Measurements from ENCODE around the gene DNAH1. TPM values are rescaled to one million over a fixed set of nuclear protein-coding genes. Genes with fewer than 3 reads are reported as not detected.

DNAH1 gene
- total and polyA plus RNA-seq, 2 of the 13 experiments (the other 11 are each of a cell fraction or from before 2014, with no cell fraction given) = 0.64 to 3.5 TPM

DNA sequence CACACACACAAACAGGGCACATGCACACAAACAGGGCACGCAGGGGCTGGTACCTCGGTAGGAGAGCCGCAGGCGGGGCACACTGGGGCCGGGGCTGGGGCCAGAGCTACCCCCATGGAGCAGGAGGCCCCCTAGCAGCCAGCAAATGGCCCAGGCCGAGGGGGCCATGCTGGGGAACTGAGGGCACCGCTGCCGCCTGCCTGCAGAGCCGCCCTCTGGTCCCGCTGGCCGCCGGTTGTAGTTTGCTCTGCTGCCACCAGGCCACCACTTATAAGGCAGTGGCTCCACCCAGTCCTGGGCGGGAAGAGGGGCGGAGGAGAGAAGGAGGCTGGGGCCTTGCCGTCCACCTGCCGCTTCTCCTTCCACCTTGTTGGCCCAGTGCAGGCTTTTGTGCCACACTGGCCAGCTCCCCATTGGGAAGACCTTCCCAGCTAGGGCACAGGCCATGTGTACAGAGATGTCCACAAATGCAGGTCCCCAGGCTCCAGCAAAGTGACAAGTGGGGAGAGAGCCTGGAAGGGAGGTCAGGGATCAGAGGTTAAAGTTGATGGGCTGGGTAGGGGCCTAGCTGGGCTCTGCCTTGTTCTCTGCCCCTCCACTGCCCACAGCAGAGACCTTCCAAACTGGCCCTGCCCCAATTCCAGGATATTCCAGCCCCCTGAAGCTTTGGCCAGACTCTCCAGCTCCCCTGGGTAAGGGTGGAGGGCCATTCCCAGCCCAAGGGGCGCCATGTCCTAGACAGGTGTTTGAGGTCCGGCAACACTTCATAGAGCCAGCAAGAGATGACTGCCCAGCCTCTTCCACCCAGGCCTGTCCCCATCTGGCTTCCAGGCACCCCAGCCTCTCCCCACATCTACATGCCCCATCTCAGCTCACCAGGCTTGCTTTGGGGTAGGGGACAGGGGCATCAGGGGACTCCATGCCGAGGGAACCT, 129.0 kb downstream of the DNAH1 start, which contains the start of gene SEMA3G (continued):
- TF ChIP-seq, protein P1, sequence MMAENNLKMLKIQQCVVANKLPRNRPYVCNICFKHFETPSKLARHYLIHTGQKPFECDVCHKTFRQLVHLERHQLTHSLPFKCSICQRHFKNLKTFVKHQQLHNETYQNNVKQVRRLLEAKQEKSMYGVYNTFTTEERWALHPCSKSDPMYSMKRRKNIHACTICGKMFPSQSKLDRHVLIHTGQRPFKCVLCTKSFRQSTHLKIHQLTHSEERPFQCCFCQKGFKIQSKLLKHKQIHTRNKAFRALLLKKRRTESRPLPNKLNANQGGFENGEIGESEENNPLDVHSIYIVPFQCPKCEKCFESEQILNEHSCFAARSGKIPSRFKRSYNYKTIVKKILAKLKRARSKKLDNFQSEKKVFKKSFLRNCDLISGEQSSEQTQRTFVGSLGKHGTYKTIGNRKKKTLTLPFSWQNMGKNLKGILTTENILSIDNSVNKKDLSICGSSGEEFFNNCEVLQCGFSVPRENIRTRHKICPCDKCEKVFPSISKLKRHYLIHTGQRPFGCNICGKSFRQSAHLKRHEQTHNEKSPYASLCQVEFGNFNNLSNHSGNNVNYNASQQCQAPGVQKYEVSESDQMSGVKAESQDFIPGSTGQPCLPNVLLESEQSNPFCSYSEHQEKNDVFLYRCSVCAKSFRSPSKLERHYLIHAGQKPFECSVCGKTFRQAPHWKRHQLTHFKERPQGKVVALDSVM (CRISPR knock-in tag; IDR thresholded peaks at IDR 0.05) = 0 out of 2 replicates have a peak, but pooled peaks have one; percentile 32
- TF ChIP-seq, protein P2, sequence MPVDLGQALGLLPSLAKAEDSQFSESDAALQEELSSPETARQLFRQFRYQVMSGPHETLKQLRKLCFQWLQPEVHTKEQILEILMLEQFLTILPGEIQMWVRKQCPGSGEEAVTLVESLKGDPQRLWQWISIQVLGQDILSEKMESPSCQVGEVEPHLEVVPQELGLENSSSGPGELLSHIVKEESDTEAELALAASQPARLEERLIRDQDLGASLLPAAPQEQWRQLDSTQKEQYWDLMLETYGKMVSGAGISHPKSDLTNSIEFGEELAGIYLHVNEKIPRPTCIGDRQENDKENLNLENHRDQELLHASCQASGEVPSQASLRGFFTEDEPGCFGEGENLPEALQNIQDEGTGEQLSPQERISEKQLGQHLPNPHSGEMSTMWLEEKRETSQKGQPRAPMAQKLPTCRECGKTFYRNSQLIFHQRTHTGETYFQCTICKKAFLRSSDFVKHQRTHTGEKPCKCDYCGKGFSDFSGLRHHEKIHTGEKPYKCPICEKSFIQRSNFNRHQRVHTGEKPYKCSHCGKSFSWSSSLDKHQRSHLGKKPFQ (CRISPR knock-in tag; IDR thresholded peaks at IDR 0.05; ENCODE audit: insufficient replicate concordance) = peak; percentile 38
- TF ChIP-seq ZFP36L2 (CRISPR knock-in tag; IDR thresholded peaks at IDR 0.05) = no peak
- no peak for TF ChIP-seq ZNF883 (CRISPR knock-in tag; IDR thresholded peaks at IDR 0.05; ENCODE audit: not compliant biosample characterization)
- TF ChIP-seq, protein P3, sequence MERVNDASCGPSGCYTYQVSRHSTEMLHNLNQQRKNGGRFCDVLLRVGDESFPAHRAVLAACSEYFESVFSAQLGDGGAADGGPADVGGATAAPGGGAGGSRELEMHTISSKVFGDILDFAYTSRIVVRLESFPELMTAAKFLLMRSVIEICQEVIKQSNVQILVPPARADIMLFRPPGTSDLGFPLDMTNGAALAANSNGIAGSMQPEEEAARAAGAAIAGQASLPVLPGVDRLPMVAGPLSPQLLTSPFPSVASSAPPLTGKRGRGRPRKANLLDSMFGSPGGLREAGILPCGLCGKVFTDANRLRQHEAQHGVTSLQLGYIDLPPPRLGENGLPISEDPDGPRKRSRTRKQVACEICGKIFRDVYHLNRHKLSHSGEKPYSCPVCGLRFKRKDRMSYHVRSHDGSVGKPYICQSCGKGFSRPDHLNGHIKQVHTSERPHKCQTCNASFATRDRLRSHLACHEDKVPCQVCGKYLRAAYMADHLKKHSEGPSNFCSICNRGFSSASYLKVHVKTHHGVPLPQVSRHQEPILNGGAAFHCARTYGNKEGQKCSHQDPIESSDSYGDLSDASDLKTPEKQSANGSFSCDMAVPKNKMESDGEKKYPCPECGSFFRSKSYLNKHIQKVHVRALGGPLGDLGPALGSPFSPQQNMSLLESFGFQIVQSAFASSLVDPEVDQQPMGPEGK (CRISPR knock-in tag; IDR thresholded peaks at IDR 0.05) = 0 out of 2 replicates have a peak, but pooled peaks have one; percentile 17
- TF ChIP-seq TCF7L2 (IDR thresholded peaks at IDR 0.05; ENCODE audit: low read depth, low read length) = no peak
- 0 out of 2 replicates have a peak, but pooled peaks have one; percentile 48 for TF ChIP-seq ZNF333 (CRISPR knock-in tag; IDR thresholded peaks at IDR 0.05; ENCODE audit: borderline replicate concordance)
- peak; percentile 37; the same call in 1 of the 2 replicates for TF ChIP-seq CHCHD3 (CRISPR knock-in tag; IDR thresholded peaks at IDR 0.05)
- TF ChIP-seq, protein P4, sequence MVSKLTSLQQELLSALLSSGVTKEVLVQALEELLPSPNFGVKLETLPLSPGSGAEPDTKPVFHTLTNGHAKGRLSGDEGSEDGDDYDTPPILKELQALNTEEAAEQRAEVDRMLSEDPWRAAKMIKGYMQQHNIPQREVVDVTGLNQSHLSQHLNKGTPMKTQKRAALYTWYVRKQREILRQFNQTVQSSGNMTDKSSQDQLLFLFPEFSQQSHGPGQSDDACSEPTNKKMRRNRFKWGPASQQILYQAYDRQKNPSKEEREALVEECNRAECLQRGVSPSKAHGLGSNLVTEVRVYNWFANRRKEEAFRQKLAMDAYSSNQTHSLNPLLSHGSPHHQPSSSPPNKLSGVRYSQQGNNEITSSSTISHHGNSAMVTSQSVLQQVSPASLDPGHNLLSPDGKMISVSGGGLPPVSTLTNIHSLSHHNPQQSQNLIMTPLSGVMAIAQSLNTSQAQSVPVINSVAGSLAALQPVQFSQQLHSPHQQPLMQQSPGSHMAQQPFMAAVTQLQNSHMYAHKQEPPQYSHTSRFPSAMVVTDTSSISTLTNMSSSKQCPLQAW (CRISPR knock-in tag; IDR thresholded peaks at IDR 0.05) = no peak; the same call in none of the 2 replicates
- TF ChIP-seq, protein P5, sequence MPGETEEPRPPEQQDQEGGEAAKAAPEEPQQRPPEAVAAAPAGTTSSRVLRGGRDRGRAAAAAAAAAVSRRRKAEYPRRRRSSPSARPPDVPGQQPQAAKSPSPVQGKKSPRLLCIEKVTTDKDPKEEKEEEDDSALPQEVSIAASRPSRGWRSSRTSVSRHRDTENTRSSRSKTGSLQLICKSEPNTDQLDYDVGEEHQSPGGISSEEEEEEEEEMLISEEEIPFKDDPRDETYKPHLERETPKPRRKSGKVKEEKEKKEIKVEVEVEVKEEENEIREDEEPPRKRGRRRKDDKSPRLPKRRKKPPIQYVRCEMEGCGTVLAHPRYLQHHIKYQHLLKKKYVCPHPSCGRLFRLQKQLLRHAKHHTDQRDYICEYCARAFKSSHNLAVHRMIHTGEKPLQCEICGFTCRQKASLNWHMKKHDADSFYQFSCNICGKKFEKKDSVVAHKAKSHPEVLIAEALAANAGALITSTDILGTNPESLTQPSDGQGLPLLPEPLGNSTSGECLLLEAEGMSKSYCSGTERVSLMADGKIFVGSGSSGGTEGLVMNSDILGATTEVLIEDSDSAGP (CRISPR knock-in tag; IDR thresholded peaks at IDR 0.05; ENCODE audit: borderline replicate concordance) = peak; percentile 65; the same call in 1 of the 2 replicates
- 0 out of 2 replicates have a peak, but pooled peaks have one; percentile 27 for TF ChIP-seq ZZZ3 (CRISPR knock-in tag; IDR thresholded peaks at IDR 0.05; ENCODE audit: borderline replicate concordance)
- no peak for TF ChIP-seq ZNF382 (CRISPR knock-in tag; IDR thresholded peaks at IDR 0.05; ENCODE audit: borderline replicate concordance)
- TF ChIP-seq HOXA9 (CRISPR knock-in tag; IDR thresholded peaks at IDR 0.05; ENCODE audit: borderline replicate concordance) = no peak
- no peak for TF ChIP-seq ETV6 (CRISPR knock-in tag; conservative IDR thresholded peaks at IDR 0.05)
- peak; percentile 19; the same call in 1 of the 2 replicates for TF ChIP-seq MXD4 (CRISPR knock-in tag; IDR thresholded peaks at IDR 0.05)
- TF ChIP-seq, protein P6, sequence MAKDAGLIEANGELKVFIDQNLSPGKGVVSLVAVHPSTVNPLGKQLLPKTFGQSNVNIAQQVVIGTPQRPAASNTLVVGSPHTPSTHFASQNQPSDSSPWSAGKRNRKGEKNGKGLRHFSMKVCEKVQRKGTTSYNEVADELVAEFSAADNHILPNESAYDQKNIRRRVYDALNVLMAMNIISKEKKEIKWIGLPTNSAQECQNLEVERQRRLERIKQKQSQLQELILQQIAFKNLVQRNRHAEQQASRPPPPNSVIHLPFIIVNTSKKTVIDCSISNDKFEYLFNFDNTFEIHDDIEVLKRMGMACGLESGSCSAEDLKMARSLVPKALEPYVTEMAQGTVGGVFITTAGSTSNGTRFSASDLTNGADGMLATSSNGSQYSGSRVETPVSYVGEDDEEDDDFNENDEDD (CRISPR knock-in tag; IDR thresholded peaks at IDR 0.05; ENCODE audit: borderline replicate concordance) = peak; percentile 78; the same call in 1 of the 2 replicates
